ENCODE data around the gene COL16A1.
A peak's percentile ranks its signal among the peaks of the same experiment; 100 is the strongest.

The COL16A1 gene

GRCh38 chr1:31678681-31679080 lies 25.1 kb downstream of the COL16A1 start:
- no peaks in the 10 kb centered on the region for H3K27me3 ChIP-seq
- H3K9ac ChIP-seq: no peak overlapping the region
- peaks cover 0 to 10% (median 0%) of the 10 kb centered on the region in 10 experiments; a peak in 3 of 20 replicates for H3K4me1 ChIP-seq
- H3K4me2 ChIP-seq: no peak overlapping the region
- peaks cover 0 to 7% (median 0%) of the 10 kb centered on the region in 11 experiments; a peak in 1 of 22 replicates for H4K20me1 ChIP-seq
- H3K4me3 ChIP-seq: no peak overlapping the region
- H3K27ac ChIP-seq: no peak overlapping the region
- no peaks in the 10 kb centered on the region for H3K9me3 ChIP-seq (replicated peaks in 1 of 11)
- TF ChIP-seq Cebpa-rat (IDR thresholded peaks at IDR 0.05): no peak
- no peaks in the 10 kb centered on the region for H3K36me3 ChIP-seq

GRCh38 chr1:31677949-31678348 lies 25.9 kb downstream of the COL16A1 start:
- H3K4me3 ChIP-seq: no peak overlapping the region
- peaks cover 0 to 4% (median 0%) of the 10 kb centered on the region in 11 experiments; a peak in 2 of 22 replicates for H4K20me1 ChIP-seq
- no peaks in the 10 kb centered on the region for H3K9me3 ChIP-seq (replicated peaks in 1 of 11)
- H3K36me3 ChIP-seq: no peaks in the 10 kb centered on the region
- no peak overlapping the region for H3K9ac ChIP-seq
- H3K27me3 ChIP-seq: peaks cover 0 to 3% (median 0%) of the 10 kb centered on the region in 11 experiments; a peak in 1 of 22 replicates
- H3K27ac ChIP-seq: no peak overlapping the region
- peaks cover 0 to 10% (median 0%) of the 10 kb centered on the region in 10 experiments; a peak in 3 of 20 replicates for H3K4me1 ChIP-seq
- no peak for TF ChIP-seq Cebpa-rat (IDR thresholded peaks at IDR 0.05)
- H3K4me2 ChIP-seq: no peak overlapping the region

- no peaks in the 10 kb centered on the region for H3K36me3 ChIP-seq
- no peak overlapping the region for H3K4me2 ChIP-seq
- H3K4me1 ChIP-seq: peaks cover 0 to 8% (median 0%) of the 10 kb centered on the region in 10 experiments; a peak in 2 of 20 replicates
- H4K20me1 ChIP-seq: no peaks in the 10 kb centered on the region; a peak in 1 of 22 replicates
- no peaks in the 10 kb centered on the region for H3K9me3 ChIP-seq (replicated peaks in 1 of 11)
- no peak overlapping the region for H3K9ac ChIP-seq
- TF ChIP-seq Cebpa-rat (IDR thresholded peaks at IDR 0.05): no peak
- peaks cover 0 to 8% (median 0%) of the 10 kb centered on the region in 11 experiments; a peak in 3 of 22 replicates for H3K27me3 ChIP-seq
- H3K4me3 ChIP-seq: no peak overlapping the region
- no peak overlapping the region for H3K27ac ChIP-seq
These were observed 26.4 kb downstream of the COL16A1 start for GRCh38 chr1:31677401-31677800.

- H3K9me3 ChIP-seq (replicated peaks in 1 of 11): no peaks in the 10 kb centered on the region
- no peak for TF ChIP-seq Cebpa-rat (IDR thresholded peaks at IDR 0.05)
These were observed 28.1 kb downstream of the COL16A1 start for GRCh38 chr1:31675756-31676155.

GRCh38 chr1:31675161-31675560 lies 28.7 kb downstream of the COL16A1 start:
- Histone ChIP-seq H3K4me2 (no peak overlapping the region), H3K4me3 (no peak overlapping the region), H3K4me1 (peaks cover 4 to 21% (median 14%) of the 10 kb centered on the region in 10 experiments; a peak in 18 of 20 replicates), H3K27me3 (peaks cover 12 to 29% (median 20%) of the 10 kb centered on the region in 11 experiments), H3K9ac (no peak overlapping the region), H3K9me3 (replicated peaks in 1 of 11) (no peaks in the 10 kb centered on the region), H4K20me1 (no peaks in the 10 kb centered on the region; a peak in 1 of 22 replicates), H3K27ac (no peak overlapping the region), H3K36me3 (no peaks in the 10 kb centered on the region)
- TF ChIP-seq Cebpa-rat (IDR thresholded peaks at IDR 0.05): no peak

More at GRCh38 chr1:31675756-31676155, 28.1 kb downstream of the COL16A1 start:
- Histone ChIP-seq H3K27me3 (peaks cover 6 to 23% (median 14%) of the 10 kb centered on the region in 11 experiments; a peak in 21 of 22 replicates), H4K20me1 (no peaks in the 10 kb centered on the region; a peak in 1 of 22 replicates), H3K9ac (no peak overlapping the region), H3K4me3 (no peak overlapping the region), H3K36me3 (no peaks in the 10 kb centered on the region), H3K4me2 (no peak overlapping the region), H3K27ac (no peak overlapping the region), H3K4me1 (peaks cover 0 to 16% (median 8%) of the 10 kb centered on the region in 10 experiments; a peak in 11 of 20 replicates)

GRCh38 chr1:31674626-31675025 lies 29.2 kb downstream of the COL16A1 start:
- Histone ChIP-seq H4K20me1 (no peaks in the 10 kb centered on the region; a peak in 1 of 22 replicates), H3K27me3 (peaks cover 18 to 34% (median 26%) of the 10 kb centered on the region in 11 experiments), H3K36me3 (no peaks in the 10 kb centered on the region), H3K4me1 (peaks cover 9 to 27% (median 19%) of the 10 kb centered on the region in 10 experiments), H3K9me3 (replicated peaks in 1 of 11) (no peaks in the 10 kb centered on the region), H3K27ac (no peak overlapping the region), H3K4me2 (no peak overlapping the region), H3K9ac (no peak overlapping the region), H3K4me3 (no peak overlapping the region)
- TF ChIP-seq Cebpa-rat (IDR thresholded peaks at IDR 0.05): no peak

GRCh38 chr1:31673433-31673832 lies 30.4 kb downstream of the COL16A1 start:
- peaks cover 25 to 42% (median 32%) of the 10 kb centered on the region in 11 experiments for H3K27me3 ChIP-seq
- H3K4me2 ChIP-seq: no peak overlapping the region
- H3K4me1 ChIP-seq: peaks cover 13 to 32% (median 22%) of the 10 kb centered on the region in 10 experiments
- no peak overlapping the region for H3K4me3 ChIP-seq
- no peaks in the 10 kb centered on the region for H3K36me3 ChIP-seq
- TF ChIP-seq Cebpa-rat (IDR thresholded peaks at IDR 0.05): no peak
- no peaks in the 10 kb centered on the region for H3K9me3 ChIP-seq (replicated peaks in 1 of 11)
- no peak overlapping the region for H3K27ac ChIP-seq
- no peaks in the 10 kb centered on the region; a peak in 1 of 22 replicates for H4K20me1 ChIP-seq
- H3K9ac ChIP-seq: no peak overlapping the region

GRCh38 chr1:31672986-31673385 lies 30.8 kb downstream of the COL16A1 start:
- Histone ChIP-seq H3K9ac (no peak overlapping the region), H3K9me3 (replicated peaks in 1 of 11) (no peaks in the 10 kb centered on the region), H3K4me3 (no peak overlapping the region), H3K27me3 (peaks cover 25 to 44% (median 32%) of the 10 kb centered on the region in 11 experiments), H4K20me1 (no peaks in the 10 kb centered on the region; a peak in 1 of 22 replicates), H3K36me3 (no peaks in the 10 kb centered on the region), H3K4me1 (peaks cover 13 to 35% (median 26%) of the 10 kb centered on the region in 10 experiments), H3K4me2 (no peak overlapping the region), H3K27ac (no peak overlapping the region)
- TF ChIP-seq Cebpa-rat (IDR thresholded peaks at IDR 0.05): no peak

- H3K9ac ChIP-seq: no peak overlapping the region
- H3K4me1 ChIP-seq: peaks cover 14 to 44% (median 34%) of the 10 kb centered on the region in 10 experiments
- H3K27ac ChIP-seq: no peak overlapping the region
- no peaks in the 10 kb centered on the region for H3K36me3 ChIP-seq
- peak overlapping the region in 7 of 11 experiments; percentile 19 to 80 (median 60); a peak in 8 of 22 replicates for H3K4me2 ChIP-seq
- H4K20me1 ChIP-seq: no peaks in the 10 kb centered on the region; a peak in 1 of 22 replicates
- no peaks in the 10 kb centered on the region for H3K9me3 ChIP-seq (replicated peaks in 1 of 11)
- peaks cover 25 to 52% (median 32%) of the 10 kb centered on the region in 11 experiments for H3K27me3 ChIP-seq
- TF ChIP-seq Cebpa-rat (IDR thresholded peaks at IDR 0.05): no peak
- no peak overlapping the region for H3K4me3 ChIP-seq
These were observed 32.1 kb downstream of the COL16A1 start for GRCh38 chr1:31671561-31672201.

All from BLaER1 treated with 17β-estradiol and CSF1 and Interleukin-3, amounts not matched to agents 10 nM and 100 nM (cell line).